HepG2 (cell line): ENCODE data around the gene ANKZF1. TPM values are rescaled to one million over a fixed set of nuclear protein-coding genes. Genes with fewer than 3 reads are reported as not detected.

Experiments
- EZH2 ChIP-seq: conservative IDR thresholded peaks from 2 replicates; pipeline ENCODE4 v1.6.1; 2012; ENCODE audit warnings: mild to moderate bottlenecking, low read depth, low read length, moderate library complexity
- MZF1 ChIP-seq: sonication (generic); formaldehyde crosslinking; IDR thresholded peaks from 2 replicates; pipeline ENCODE4 v1.8.1; 2023; ENCODE audit warnings: mild to moderate bottlenecking, missing genetic modification reagents, borderline replicate concordance
- RBFOX2 ChIP-seq: fragments of 200-400 bp; formaldehyde crosslinking; IDR thresholded peaks from 2 replicates; pipeline ENCODE4 v1.6.1; 2017; ENCODE audit warnings: low read depth, mild to moderate bottlenecking, low read length
- RCOR2 ChIP-seq: IDR thresholded peaks from 2 replicates; pipeline ENCODE4 v1.6.1; 2016; ENCODE audit warnings: missing biosample characterization, missing genetic modification reagents
- REPIN1 ChIP-seq: sonication (generic); formaldehyde crosslinking; IDR thresholded peaks from 2 replicates; pipeline ENCODE4 v1.8.0; 2022; ENCODE audit warnings: missing genetic modification reagents, low read depth, mild to moderate bottlenecking, borderline replicate concordance
- SSRP1 ChIP-seq: IDR thresholded peaks from 2 replicates; pipeline ENCODE4 v1.6.1; 2016; ENCODE audit warnings: control low read depth
- TBP ChIP-seq: sonication (generic); formaldehyde crosslinking; IDR thresholded peaks from 2 replicates; pipeline ENCODE4 v1.5.0; 2020; ENCODE audit warnings: missing genetic modification reagents
- TCF7 ChIP-seq: sonication (generic); IDR thresholded peaks from 2 replicates; pipeline ENCODE4 v1.6.1; 2016; ENCODE audit warnings: antibody characterized with exemption, low read depth
- ZFY ChIP-seq: sonication (generic); formaldehyde crosslinking; IDR thresholded peaks from 2 replicates; pipeline ENCODE4 v1.4.0; 2020; ENCODE audit warnings: missing genetic modification reagents
- ZNF12 ChIP-seq: sonication (generic); formaldehyde crosslinking; IDR thresholded peaks from 2 replicates; pipeline ENCODE4 v1.5.0; 2020; ENCODE audit warnings: missing genetic modification reagents
- ZNF224 ChIP-seq: sonication (generic); formaldehyde crosslinking; IDR thresholded peaks from 2 replicates; pipeline ENCODE4 v1.5.0; 2020; ENCODE audit warnings: mild to moderate bottlenecking, missing genetic modification reagents
- ZNF274 ChIP-seq: sonication (generic); formaldehyde crosslinking; IDR thresholded peaks from 2 replicates; pipeline ENCODE4 v1.5.1; 2020; ENCODE audit warnings: mild to moderate bottlenecking, missing genetic modification reagents
- ZNF296 ChIP-seq: sonication (generic); formaldehyde crosslinking; conservative IDR thresholded peaks from 2 replicates; pipeline ENCODE4 v1.5.0; 2020; ENCODE audit warnings: mild to moderate bottlenecking, missing genetic modification reagents
- ZNF629 ChIP-seq: sonication (generic); formaldehyde crosslinking; conservative IDR thresholded peaks from 2 replicates; pipeline ENCODE4 v1.5.0; 2020; ENCODE audit warnings: missing genetic modification reagents
- ZNF678 ChIP-seq: sonication (generic); formaldehyde crosslinking; IDR thresholded peaks from 2 replicates; pipeline ENCODE4 v1.4.0; 2020; ENCODE audit warnings: mild to moderate bottlenecking, missing genetic modification reagents
- ZNF766 ChIP-seq: sonication (generic); formaldehyde crosslinking; IDR thresholded peaks from 2 replicates; pipeline ENCODE4 v1.5.0; 2020; ENCODE audit warnings: missing genetic modification reagents, borderline replicate concordance
- polyA plus RNA-seq, 8 experiments: library from polyadenylated mRNA; depleted of rRNA in 3 of 8; stranded (reverse) in 7 of 8; unstranded in 1 of 8; fragments of >200 nt; fragmentation: Illumina TruSeq in 4 of 8; extraction: Trizol in 4 of 8; gene quantifications; 2 replicates each; pipeline versions ENCODE4 v1.2.1 to v1.2.3, GENCODE V29; 2011 to 2016; ENCODE audit warnings: low read depth in 4 of 8, missing spikeins in 1 of 8, mixed read lengths in 1 of 8; ENCODE audit not compliant: insufficient read depth in 1 of 8
- total RNA-seq, 5 experiments: library from RNA; depleted of rRNA; stranded (reverse); fragments of >200 nt; fragmentation: Illumina TruSeq; extraction: Trizol; gene quantifications; 2 replicates each; pipeline ENCODE4 v1.2.3, GENCODE V29; 2016; ENCODE audit warnings: low read depth in 1 of 5
- TF ChIP-seq, protein P1 (sequence below): sonication (generic); formaldehyde crosslinking; IDR thresholded peaks from 2 replicates; pipeline ENCODE4 v1.5.1; 2020; ENCODE audit warnings: missing genetic modification reagents, mild to moderate bottlenecking, borderline replicate concordance
- TF ChIP-seq, protein P2 (sequence below): sonication (generic); formaldehyde crosslinking; conservative IDR thresholded peaks from 2 replicates; pipeline ENCODE4 v1.4.0; 2020; ENCODE audit warnings: missing genetic modification reagents
- TF ChIP-seq, protein P3 (sequence below): sonication (generic); formaldehyde crosslinking; conservative IDR thresholded peaks from 2 replicates; pipeline ENCODE4 v1.4.0; 2020; ENCODE audit warnings: missing genetic modification reagents
- TF ChIP-seq, protein P4 (sequence below): IDR thresholded peaks from 2 replicates; pipeline ENCODE4 v1.6.1; 2016; ENCODE audit warnings: missing biosample characterization, missing genetic modification reagents, low read depth
- TF ChIP-seq, protein P5 (sequence below): sonication (generic); formaldehyde crosslinking; IDR thresholded peaks from 2 replicates; pipeline ENCODE4 v1.4.0; 2020; ENCODE audit warnings: missing genetic modification reagents, mild to moderate bottlenecking, borderline replicate concordance

The ANKZF1 gene
- total and polyA plus RNA-seq, 2 of the 13 experiments (the other 11 are each of a cell fraction or from before 2014, with no cell fraction given): 25.3 to 128 TPM

DNA sequence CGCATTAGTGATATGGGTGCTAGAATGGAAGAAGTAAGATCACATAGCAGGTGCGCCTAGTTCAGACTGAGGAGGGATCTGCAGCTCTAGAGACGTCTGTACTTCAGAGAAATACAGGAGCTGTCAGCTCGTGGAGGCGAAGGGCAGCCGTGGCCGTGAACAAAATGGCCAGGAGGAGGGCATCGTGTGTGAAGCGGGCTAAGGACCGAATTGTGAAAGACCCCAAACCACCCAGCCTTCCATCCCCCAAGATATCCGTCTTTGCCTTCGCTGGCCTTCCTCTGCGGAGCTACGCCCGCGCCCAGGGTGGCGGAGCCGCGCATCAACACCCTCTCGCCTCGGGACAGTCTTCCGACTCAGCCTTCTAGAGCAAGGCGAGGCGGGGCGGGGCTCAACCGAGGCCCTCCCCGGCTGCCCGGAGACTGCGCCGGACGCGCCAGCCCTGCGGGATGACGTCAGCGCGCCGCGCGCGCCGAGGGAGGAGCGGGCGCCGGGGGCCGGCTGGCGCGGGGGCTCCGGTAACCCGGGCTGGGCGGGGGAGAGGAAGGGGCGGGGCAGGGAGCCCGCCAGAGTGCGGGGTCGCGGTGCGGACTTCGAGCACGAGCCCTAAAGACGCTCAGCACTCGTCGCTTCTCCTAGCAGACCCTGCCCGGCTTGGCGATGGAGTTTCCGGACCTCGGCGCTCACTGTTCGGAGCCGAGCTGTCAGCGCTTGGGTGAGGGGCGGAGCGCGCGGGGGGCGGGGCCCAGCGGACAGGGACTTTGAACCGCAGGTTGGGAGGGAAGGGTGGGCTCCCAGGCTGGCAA lies 23.1 kb upstream of the ANKZF1 start, which contains the start of gene ZFAND2B (continued):
- peak; percentile 96 for TF ChIP-seq RBFOX2
- no peak for TF ChIP-seq ZNF274
- TF ChIP-seq, protein P1, sequence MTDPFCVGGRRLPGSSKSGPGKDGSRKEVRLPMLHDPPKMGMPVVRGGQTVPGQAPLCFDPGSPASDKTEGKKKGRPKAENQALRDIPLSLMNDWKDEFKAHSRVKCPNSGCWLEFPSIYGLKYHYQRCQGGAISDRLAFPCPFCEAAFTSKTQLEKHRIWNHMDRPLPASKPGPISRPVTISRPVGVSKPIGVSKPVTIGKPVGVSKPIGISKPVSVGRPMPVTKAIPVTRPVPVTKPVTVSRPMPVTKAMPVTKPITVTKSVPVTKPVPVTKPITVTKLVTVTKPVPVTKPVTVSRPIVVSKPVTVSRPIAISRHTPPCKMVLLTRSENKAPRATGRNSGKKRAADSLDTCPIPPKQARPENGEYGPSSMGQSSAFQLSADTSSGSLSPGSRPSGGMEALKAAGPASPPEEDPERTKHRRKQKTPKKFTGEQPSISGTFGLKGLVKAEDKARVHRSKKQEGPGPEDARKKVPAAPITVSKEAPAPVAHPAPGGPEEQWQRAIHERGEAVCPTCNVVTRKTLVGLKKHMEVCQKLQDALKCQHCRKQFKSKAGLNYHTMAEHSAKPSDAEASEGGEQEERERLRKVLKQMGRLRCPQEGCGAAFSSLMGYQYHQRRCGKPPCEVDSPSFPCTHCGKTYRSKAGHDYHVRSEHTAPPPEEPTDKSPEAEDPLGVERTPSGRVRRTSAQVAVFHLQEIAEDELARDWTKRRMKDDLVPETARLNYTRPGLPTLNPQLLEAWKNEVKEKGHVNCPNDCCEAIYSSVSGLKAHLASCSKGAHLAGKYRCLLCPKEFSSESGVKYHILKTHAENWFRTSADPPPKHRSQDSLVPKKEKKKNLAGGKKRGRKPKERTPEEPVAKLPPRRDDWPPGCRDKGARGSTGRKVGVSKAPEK: peak; percentile 34; the same call in 1 of the 2 replicates
- TF ChIP-seq ZNF12: no peak
- TF ChIP-seq, protein P2, sequence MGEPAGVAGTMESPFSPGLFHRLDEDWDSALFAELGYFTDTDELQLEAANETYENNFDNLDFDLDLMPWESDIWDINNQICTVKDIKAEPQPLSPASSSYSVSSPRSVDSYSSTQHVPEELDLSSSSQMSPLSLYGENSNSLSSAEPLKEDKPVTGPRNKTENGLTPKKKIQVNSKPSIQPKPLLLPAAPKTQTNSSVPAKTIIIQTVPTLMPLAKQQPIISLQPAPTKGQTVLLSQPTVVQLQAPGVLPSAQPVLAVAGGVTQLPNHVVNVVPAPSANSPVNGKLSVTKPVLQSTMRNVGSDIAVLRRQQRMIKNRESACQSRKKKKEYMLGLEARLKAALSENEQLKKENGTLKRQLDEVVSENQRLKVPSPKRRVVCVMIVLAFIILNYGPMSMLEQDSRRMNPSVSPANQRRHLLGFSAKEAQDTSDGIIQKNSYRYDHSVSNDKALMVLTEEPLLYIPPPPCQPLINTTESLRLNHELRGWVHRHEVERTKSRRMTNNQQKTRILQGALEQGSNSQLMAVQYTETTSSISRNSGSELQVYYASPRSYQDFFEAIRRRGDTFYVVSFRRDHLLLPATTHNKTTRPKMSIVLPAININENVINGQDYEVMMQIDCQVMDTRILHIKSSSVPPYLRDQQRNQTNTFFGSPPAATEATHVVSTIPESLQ: no peak; the same call in 1 of the 2 replicates
- TF ChIP-seq REPIN1 (CRISPR knock-in tag): peak; percentile 91; the same call in 1 of the 2 replicates
- TF ChIP-seq ZNF766 (CRISPR knock-in tag): 0 out of 2 replicates have a peak, but pooled peaks have one; percentile 65
- TF ChIP-seq ZNF678 (CRISPR knock-in tag): 0 out of 2 replicates have a peak, but pooled peaks have one; percentile 36
- TF ChIP-seq, protein P3, sequence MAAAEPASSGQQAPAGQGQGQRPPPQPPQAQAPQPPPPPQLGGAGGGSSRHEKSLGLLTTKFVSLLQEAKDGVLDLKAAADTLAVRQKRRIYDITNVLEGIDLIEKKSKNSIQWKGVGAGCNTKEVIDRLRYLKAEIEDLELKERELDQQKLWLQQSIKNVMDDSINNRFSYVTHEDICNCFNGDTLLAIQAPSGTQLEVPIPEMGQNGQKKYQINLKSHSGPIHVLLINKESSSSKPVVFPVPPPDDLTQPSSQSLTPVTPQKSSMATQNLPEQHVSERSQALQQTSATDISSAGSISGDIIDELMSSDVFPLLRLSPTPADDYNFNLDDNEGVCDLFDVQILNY: no peak
- TF ChIP-seq TBP: 0 out of 2 replicates have a peak, but pooled peaks have one; percentile 64
- TF ChIP-seq EZH2: no peak
- TF ChIP-seq, protein P4, sequence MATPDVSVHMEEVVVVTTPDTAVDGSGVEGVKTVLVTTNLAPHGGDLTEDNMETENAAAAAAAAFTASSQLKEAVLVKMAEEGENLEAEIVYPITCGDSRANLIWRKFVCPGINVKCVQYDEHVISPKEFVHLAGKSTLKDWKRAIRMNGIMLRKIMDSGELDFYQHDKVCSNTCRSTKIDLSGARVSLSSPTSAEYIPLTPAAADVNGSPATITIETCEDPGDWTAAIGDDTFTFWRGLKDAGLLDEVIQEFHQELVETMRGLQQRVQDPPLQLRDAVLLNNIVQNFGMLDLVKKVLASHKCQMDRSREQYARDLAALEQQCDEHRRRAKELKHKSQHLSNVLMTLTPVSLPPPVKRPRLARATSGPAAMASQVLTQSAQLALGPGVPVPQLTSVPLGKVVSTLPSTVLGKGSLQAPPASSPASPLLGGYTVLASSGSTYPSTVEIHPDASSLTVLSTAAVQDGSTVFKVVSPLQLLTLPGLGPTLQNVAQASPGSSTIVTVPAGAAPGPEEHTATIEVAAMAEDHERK (CRISPR knock-in tag): peak; percentile 89
- no peak for TF ChIP-seq RCOR2 (CRISPR knock-in tag)
- peak; percentile 67; the same call in 1 of the 2 replicates for TF ChIP-seq ZNF224
- TF ChIP-seq, protein P5, sequence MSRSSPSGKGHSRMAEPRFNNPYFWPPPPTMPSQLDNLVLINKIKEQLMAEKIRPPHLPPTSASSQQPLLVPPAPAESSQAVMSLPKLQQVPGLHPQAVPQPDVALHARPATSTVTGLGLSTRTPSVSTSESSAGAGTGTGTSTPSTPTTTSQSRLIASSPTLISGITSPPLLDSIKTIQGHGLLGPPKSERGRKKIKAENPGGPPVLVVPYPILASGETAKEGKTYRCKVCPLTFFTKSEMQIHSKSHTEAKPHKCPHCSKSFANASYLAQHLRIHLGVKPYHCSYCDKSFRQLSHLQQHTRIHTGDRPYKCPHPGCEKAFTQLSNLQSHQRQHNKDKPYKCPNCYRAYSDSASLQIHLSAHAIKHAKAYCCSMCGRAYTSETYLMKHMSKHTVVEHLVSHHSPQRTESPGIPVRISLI (CRISPR knock-in tag): no peak; the same call in 1 of the 2 replicates
- TF ChIP-seq ZNF629 (CRISPR knock-in tag): peak; percentile 11; the same call in 1 of the 2 replicates
- peak; percentile 83; the same call in 1 of the 2 replicates for TF ChIP-seq SSRP1 (CRISPR knock-in tag)
- TF ChIP-seq ZFY (CRISPR knock-in tag): peak; percentile 82
- no peak for TF ChIP-seq ZNF296 (CRISPR knock-in tag)
- no peak for TF ChIP-seq TCF7
- no peak for TF ChIP-seq MZF1 (CRISPR knock-in tag)
